ENCODE measurements around the gene LRP1B.

The LRP1B gene

DNA sequence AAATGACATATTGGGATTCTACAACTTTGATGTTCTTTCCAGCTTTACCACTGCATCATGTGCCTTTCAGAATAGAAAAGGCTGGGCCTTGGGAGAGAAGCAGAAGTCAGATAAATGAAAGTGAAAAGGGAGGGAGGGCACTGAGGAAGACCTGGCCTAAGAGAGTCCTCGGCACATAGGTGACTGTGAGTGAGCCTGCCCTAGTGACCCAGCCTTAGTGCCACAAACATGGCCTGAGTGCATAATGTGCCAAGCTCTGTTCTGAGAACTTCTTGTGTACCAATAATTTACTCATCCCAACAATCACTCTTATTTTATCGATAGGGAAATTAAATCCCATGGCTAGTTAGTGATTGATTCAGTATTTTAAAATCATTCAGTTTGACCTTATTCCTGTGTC is 436.6 kb downstream of the LRP1B start:
- no peak for TF ChIP-seq CTCF (IDR thresholded peaks at IDR 0.05; ENCODE audit: extremely low read depth, missing control alignments)
- DNase-seq (ENCODE audit: low spot score): no peak

GRCh38 chr2:141692829-141693228 is 438.0 kb downstream of the LRP1B start:
- no peak for TF ChIP-seq CTCF (IDR thresholded peaks at IDR 0.05; ENCODE audit: extremely low read depth, missing control alignments)
- no peak for DNase-seq (ENCODE audit: low spot score)

DNA sequence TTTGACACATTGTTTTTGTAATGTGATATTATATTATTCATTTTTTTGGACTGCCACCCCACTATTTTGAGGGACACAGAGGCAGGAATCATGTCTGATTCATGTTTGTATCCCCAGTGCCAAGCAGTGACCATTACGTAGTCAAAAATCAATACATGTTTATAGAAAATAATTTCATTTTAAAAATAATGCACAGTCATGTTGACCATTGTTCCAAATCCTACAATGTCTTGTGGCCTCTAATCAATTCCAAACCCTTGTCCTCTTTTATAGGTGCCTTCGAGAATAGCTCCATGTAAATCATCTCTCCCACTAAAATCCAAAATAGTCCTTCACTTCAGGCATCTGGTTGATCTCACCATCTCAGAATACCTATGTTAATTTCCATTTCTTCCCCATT is 454.7 kb downstream of the LRP1B start:
- no peak for TF ChIP-seq CTCF (IDR thresholded peaks at IDR 0.05; ENCODE audit: extremely low read depth, missing control alignments)
- no peak for DNase-seq (ENCODE audit: low spot score)

DNA sequence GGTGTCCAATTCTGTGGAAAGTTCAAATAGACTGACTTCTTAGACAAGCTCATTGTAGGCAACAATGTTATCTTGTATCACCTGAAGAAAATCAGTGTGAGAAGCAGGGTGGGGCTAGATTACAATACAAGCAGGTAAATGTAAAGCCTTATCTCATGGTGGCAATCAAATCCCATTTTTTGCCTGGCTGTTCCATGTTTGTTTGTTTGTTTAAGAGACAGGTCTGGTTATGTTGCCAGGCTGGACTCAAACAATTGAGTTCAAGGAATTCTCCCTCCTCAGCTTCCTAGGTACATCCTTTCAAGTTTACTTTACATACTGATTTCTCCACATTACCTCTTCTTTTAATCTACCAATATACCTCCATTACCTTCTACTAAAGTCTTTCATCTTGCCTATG is 464.6 kb downstream of the LRP1B start:
- DNase-seq (ENCODE audit: low spot score): no peak
- TF ChIP-seq CTCF (IDR thresholded peaks at IDR 0.05; ENCODE audit: extremely low read depth, missing control alignments): no peak

DNA sequence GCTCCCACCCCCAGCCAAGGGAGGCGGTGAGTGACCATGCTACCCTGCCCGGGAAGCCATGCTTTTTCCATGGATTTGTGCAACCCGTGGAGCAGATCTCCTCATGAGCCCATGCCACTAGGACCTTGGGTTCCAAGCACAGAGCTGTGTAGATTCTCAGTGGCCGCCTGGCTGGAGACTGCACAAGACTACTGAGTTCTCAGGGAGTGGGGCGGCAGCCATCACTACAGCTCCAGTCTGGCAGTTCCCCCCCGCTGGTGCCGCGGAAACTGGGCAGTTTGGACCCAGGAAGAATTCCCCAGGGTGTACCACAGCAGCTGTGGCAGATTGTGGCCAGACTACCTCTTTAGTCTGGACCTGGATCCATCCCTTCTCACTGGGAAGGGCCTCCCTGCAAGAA is 470.6 kb downstream of the LRP1B start:
- TF ChIP-seq CTCF (IDR thresholded peaks at IDR 0.05; ENCODE audit: extremely low read depth, missing control alignments): no peak
- DNase-seq (ENCODE audit: low spot score): no peak

DNA sequence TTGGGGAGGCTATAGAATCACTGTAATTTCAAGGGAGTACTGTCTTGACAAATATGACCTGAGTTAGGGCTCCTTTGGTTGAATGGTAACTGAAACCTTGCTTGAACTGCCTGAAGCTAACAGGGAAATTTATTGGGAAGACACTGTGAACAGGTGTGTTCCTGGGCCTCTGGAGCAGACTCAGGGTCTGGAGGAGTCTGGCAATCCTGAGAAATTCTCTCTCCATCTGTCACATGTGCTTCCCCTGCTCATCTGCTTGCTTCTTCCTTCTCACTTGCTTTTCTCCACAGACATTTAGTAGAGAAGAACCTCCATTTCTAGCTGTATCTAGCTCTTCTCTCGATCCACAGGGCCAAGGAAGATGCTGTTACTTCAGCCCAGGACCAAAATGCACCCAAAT is 476.5 kb downstream of the LRP1B start:
- no peak for TF ChIP-seq CTCF (IDR thresholded peaks at IDR 0.05; ENCODE audit: extremely low read depth, missing control alignments)
- no peak for DNase-seq (ENCODE audit: low spot score)

- no peak for TF ChIP-seq CTCF (IDR thresholded peaks at IDR 0.05; ENCODE audit: extremely low read depth, missing control alignments)
- DNase-seq (ENCODE audit: low spot score): no peak
These were observed 477.6 kb downstream of the LRP1B start for GRCh38 chr2:141653184-141653583.

Data from GM20000 (cell line).